HepG2 (cell line): ENCODE data around the gene DNAAF1. TPM values are rescaled to one million over a fixed set of nuclear protein-coding genes. Genes with fewer than 3 reads are reported as not detected.
A peak's percentile ranks its signal among the peaks of the same experiment; 100 is the strongest.

ENCODE experiments used
- AGO2 ChIP-seq: fragments of 200-400 bp; formaldehyde crosslinking; optimal IDR thresholded peaks from 2 replicates; pipeline ENCODE3; 2017; ENCODE audit warnings: mild to moderate bottlenecking, low read depth, low read length, moderate library complexity
- EP300 ChIP-seq, 3 experiments: sonication (generic) in 1 of 3; formaldehyde crosslinking in 1 of 3; IDR thresholded peaks; 2 replicates each; pipeline versions ENCODE4 v1.5.1 to v1.6.1; 2011 to 2020; ENCODE audit warnings: low read depth in 2 of 3, low read length in 2 of 3, borderline replicate concordance in 1 of 3, improper control_type of control experiment in 1 of 3, mild to moderate bottlenecking in 1 of 3, missing genetic modification reagents in 1 of 3, moderate library complexity in 1 of 3
- ERF ChIP-seq: IDR thresholded peaks from 2 replicates; pipeline ENCODE4 v1.6.1; 2018; ENCODE audit warnings: missing biosample characterization, missing genetic modification reagents
- GABPA ChIP-seq, 2 experiments: IDR thresholded peaks; 2 replicates each; pipeline ENCODE4 v1.6.1; 2011 to 2016; ENCODE audit warnings: low read depth in 2 of 2, low read length in 1 of 2, missing biosample characterization in 1 of 2, missing genetic modification characterization in 1 of 2
- MBNL3 ChIP-seq: fragments of 250-450 bp; sonication (Bioruptor Pico); conservative IDR thresholded peaks from 2 replicates; pipeline ENCODE4 v1.8.0; 2022; ENCODE audit warnings: mild to moderate bottlenecking, inconsistent platforms
- PHB2 ChIP-seq: fragments of 450-650 bp; IDR thresholded peaks from 2 replicates; pipeline ENCODE4 v1.6.1; 2018; ENCODE audit not compliant: partially characterized antibody
- POLR2G ChIP-seq: fragments of 200-400 bp; formaldehyde crosslinking; IDR thresholded peaks from 2 replicates; pipeline ENCODE4 v1.6.1; 2018; ENCODE audit warnings: mild to moderate bottlenecking, low read depth, low read length, moderate library complexity
- RBAK ChIP-seq: sonication (generic); formaldehyde crosslinking; IDR thresholded peaks from 2 replicates; pipeline ENCODE4 v1.5.1; 2020; ENCODE audit warnings: mild to moderate bottlenecking, missing genetic modification reagents
- RXRB ChIP-seq: IDR thresholded peaks from 2 replicates; pipeline ENCODE4 v1.6.1; 2016; ENCODE audit warnings: borderline replicate concordance, missing genetic modification reagents, missing compliant biosample characterization
- SP2 ChIP-seq: sonication (generic); formaldehyde crosslinking; IDR thresholded peaks from 2 replicates; pipeline ENCODE4 v1.5.1; 2020; ENCODE audit warnings: mild to moderate bottlenecking, missing genetic modification reagents
- YEATS4 ChIP-seq: sonication (generic); formaldehyde crosslinking; IDR thresholded peaks from 2 replicates; pipeline ENCODE4 v1.4.0; 2020; ENCODE audit warnings: missing genetic modification reagents, borderline replicate concordance
- ZNF598 ChIP-seq: sonication (generic); formaldehyde crosslinking; IDR thresholded peaks from 2 replicates; pipeline ENCODE4 v1.5.1; 2020; ENCODE audit warnings: mild to moderate bottlenecking, missing genetic modification reagents, borderline replicate concordance
- polyA plus RNA-seq, 8 experiments: library from polyadenylated mRNA; depleted of rRNA in 3 of 8; stranded (reverse) in 7 of 8; unstranded in 1 of 8; fragments of >200 nt; fragmentation: Illumina TruSeq in 4 of 8; extraction: Trizol in 4 of 8; gene quantifications; 2 replicates each; pipeline versions ENCODE4 v1.2.1 to v1.2.3, GENCODE V29; 2011 to 2016; ENCODE audit warnings: low read depth in 4 of 8, missing spikeins in 1 of 8, mixed read lengths in 1 of 8; ENCODE audit not compliant: insufficient read depth in 1 of 8
- total RNA-seq, 5 experiments: library from RNA; depleted of rRNA; stranded (reverse); fragments of >200 nt; fragmentation: Illumina TruSeq; extraction: Trizol; gene quantifications; 2 replicates each; pipeline ENCODE4 v1.2.3, GENCODE V29; 2016; ENCODE audit warnings: low read depth in 1 of 5
- TF ChIP-seq, protein P1 (sequence below): sonication (generic); formaldehyde crosslinking; IDR thresholded peaks from 2 replicates; pipeline ENCODE4 v1.4.0; 2020; ENCODE audit warnings: missing genetic modification reagents
- TF ChIP-seq, protein P2 (sequence below), 2 experiments: sonication (generic) in 1 of 2; formaldehyde crosslinking in 1 of 2; IDR thresholded peaks; 2 replicates each; pipeline versions ENCODE4 v1.4.0 to v1.6.1; 2016 to 2020; ENCODE audit warnings: borderline replicate concordance in 1 of 2, low read depth in 1 of 2, mild to moderate bottlenecking in 1 of 2, missing genetic modification reagents in 1 of 2

The DNAAF1 gene
- total and polyA plus RNA-seq, 2 of the 13 experiments (the other 11 are each of a cell fraction or from before 2014, with no cell fraction given) = 0.04 TPM; not detected in 1

DNA sequence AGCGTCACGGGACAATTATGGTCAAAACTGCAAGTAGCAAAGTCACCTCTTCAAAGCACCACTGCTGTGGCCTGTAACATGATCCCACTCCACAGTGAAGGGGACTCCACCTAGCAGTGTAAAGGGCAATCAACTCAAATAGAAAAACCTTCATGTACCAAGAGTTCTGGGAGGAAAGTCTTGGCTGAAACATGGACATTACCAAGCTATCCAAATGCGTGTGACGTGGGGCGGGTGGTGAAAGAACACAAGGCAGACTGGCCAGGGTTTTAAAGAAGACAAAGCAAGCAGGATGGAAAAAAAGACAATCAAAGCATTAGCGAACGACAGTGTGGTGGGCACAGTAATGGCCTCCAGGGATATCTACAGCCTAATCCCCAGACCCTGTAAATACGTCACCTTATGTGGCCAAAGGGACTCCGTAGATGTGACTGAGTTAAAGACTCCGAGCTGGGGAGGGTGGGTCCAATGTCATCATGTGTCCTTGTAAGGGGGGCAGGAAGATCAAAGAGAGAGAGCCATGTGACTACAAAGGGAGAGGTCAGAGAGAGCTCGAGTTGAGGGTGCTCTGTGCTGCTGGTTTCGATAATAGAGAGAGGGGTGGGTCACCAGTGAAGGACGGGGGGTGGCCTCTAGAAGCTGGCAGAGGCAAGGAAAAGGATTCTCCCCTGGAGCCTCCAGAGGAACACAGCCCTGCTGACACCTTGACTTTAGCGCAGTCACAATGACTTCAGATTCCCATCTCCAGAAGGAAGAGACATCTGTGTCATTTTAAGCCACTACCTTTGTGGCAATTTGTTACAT is 6.1 kb upstream of the DNAAF1 start (continued):
- TF ChIP-seq, protein P1, sequence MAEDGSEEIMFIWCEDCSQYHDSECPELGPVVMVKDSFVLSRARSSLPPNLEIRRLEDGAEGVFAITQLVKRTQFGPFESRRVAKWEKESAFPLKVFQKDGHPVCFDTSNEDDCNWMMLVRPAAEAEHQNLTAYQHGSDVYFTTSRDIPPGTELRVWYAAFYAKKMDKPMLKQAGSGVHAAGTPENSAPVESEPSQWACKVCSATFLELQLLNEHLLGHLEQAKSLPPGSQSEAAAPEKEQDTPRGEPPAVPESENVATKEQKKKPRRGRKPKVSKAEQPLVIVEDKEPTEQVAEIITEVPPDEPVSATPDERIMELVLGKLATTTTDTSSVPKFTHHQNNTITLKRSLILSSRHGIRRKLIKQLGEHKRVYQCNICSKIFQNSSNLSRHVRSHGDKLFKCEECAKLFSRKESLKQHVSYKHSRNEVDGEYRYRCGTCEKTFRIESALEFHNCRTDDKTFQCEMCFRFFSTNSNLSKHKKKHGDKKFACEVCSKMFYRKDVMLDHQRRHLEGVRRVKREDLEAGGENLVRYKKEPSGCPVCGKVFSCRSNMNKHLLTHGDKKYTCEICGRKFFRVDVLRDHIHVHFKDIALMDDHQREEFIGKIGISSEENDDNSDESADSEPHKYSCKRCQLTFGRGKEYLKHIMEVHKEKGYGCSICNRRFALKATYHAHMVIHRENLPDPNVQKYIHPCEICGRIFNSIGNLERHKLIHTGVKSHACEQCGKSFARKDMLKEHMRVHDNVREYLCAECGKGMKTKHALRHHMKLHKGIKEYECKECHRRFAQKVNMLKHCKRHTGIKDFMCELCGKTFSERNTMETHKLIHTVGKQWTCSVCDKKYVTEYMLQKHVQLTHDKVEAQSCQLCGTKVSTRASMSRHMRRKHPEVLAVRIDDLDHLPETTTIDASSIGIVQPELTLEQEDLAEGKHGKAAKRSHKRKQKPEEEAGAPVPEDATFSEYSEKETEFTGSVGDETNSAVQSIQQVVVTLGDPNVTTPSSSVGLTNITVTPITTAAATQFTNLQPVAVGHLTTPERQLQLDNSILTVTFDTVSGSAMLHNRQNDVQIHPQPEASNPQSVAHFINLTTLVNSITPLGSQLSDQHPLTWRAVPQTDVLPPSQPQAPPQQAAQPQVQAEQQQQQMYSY (CRISPR knock-in tag) = no peak
- TF ChIP-seq EP300 (IDR thresholded peaks at IDR 0.05; ENCODE audit: low read depth in 2 of 2, low read length in 2 of 2) (peak in 1 of 2 experiments; percentile 67; a peak in 2 of 4 replicates), EP300 (CRISPR knock-in tag; IDR thresholded peaks at IDR 0.05; ENCODE audit: borderline replicate concordance) (peak; percentile 74), RBAK (CRISPR knock-in tag) (no peak), ZNF598 (CRISPR knock-in tag) (0 out of 2 replicates have a peak, but pooled peaks have one; percentile 38), AGO2 (no peak), POLR2G (peak; percentile 72), SP2 (CRISPR knock-in tag) (no peak), RXRB (CRISPR knock-in tag) (peak; percentile 71), PHB2 (no peak), ERF (no peak), MBNL3 (CRISPR knock-in tag) (no peak), GABPA (IDR thresholded peaks at IDR 0.05; ENCODE audit: low read depth, low read length) (no peak), GABPA (CRISPR knock-in tag; IDR thresholded peaks at IDR 0.05; ENCODE audit: low read depth) (0 out of 2 replicates have a peak, but pooled peaks have one; percentile 41), YEATS4 (CRISPR knock-in tag) (peak; percentile 66; the same call in 1 of the 2 replicates)
- TF ChIP-seq, protein P2, sequence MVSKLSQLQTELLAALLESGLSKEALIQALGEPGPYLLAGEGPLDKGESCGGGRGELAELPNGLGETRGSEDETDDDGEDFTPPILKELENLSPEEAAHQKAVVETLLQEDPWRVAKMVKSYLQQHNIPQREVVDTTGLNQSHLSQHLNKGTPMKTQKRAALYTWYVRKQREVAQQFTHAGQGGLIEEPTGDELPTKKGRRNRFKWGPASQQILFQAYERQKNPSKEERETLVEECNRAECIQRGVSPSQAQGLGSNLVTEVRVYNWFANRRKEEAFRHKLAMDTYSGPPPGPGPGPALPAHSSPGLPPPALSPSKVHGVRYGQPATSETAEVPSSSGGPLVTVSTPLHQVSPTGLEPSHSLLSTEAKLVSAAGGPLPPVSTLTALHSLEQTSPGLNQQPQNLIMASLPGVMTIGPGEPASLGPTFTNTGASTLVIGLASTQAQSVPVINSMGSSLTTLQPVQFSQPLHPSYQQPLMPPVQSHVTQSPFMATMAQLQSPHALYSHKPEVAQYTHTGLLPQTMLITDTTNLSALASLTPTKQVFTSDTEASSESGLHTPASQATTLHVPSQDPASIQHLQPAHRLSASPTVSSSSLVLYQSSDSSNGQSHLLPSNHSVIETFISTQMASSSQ (IDR thresholded peaks at IDR 0.05; ENCODE audit: low read depth) = no peak
- TF ChIP-seq, protein P2 (CRISPR knock-in tag; IDR thresholded peaks at IDR 0.05; ENCODE audit: borderline replicate concordance) = no peak
